Activated naive CD4-positive, alpha-beta T cell treated with anti-CD3 and anti-CD28 coated beads, Interleukin-2, amount 50 U/mL, for 72 hours (primary cell): ENCODE results near the gene PINK1. TPM values are rescaled to one million over a fixed set of nuclear protein-coding genes. Genes with fewer than 3 reads are reported as not detected.

Experiments used
- ATAC-seq, 2 donors: fragments of 150-1000 bp; cut with Tn5 transposase; 2 replicates each; pipeline ENCODE4 v1.10.0; 2021; ENCODE audit warnings: mild to moderate bottlenecking in 2 of 2, moderate library complexity in 2 of 2
- DNase-seq, 2 donors: peaks; one replicate each; pipeline ENCODE4 v3.0.0; 2021 to 2022; ENCODE audit warnings: low spot score in 2 of 2
- H3K27ac Mint-ChIP-seq, 2 donors: one replicate each; pipeline ENCODE4 v1.8.0; 2022; ENCODE audit warnings: mild to moderate bottlenecking in 2 of 2, mixed read lengths in 2 of 2
- H3K36me3 Mint-ChIP-seq, 2 donors: one replicate each; pipeline ENCODE4 v1.8.0; 2022; ENCODE audit warnings: mixed read lengths in 2 of 2
- H3K9me3 Mint-ChIP-seq, 2 donors: one replicate each; pipeline ENCODE4 v1.8.0; 2022; ENCODE audit warnings: mixed read lengths in 2 of 2
- total RNA-seq, 2 donors: library from RNA; stranded (reverse); gene quantifications; one replicate each; pipeline ENCODE4 v1.2.3, GENCODE V29; 2022

Gene PINK1
- total RNA-seq, 2 donors from 2014 or later: 2.5 to 10.6 TPM

DNA sequence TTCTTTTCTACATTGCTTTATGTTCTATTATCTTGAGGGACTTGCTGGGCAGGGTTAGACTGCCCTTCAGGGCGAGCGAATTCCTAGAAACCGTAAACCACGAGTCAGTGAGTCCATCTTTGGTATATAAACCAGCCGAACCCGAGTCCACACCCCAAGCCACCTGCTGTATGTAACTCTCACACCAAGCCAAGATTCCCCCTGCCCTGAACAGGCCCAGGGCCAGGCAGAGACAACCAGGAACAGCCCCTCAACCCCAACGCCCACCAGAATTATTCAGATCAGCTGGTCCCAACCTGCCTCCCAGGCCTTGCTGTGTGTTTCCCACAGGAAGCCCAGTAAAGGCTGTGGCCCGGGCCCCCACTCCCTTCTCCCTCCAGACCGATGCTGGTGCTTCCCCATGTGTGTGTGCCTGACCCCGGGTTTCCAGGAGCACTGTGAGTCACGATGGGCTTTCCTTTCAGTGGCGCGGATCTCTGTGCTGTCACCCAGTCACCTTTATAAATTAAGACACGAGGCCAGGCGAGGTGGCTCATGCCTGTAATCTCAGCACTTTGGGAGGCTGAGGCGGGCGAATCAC lies 67.5 kb downstream of the PINK1 start:
- Mint-ChIP-seq H3K9me3 (no peaks in the 10 kb centered on the region), H3K36me3 (no peaks in the 10 kb centered on the region), H3K27ac (no peak overlapping the region)
- ATAC-seq (no peak), DNase-seq (no peak)

Other genes starting within 250 kb of the PINK1 start
- gene CAMK2N1, start 147.2 kb upstream of the PINK1 start, total RNA-seq: under 1 TPM; 0.25 to 0.51 TPM
- 10 to 100 TPM; 12.8 to 14.6 TPM for gene MUL1, start 125.3 kb upstream of the PINK1 start, total RNA-seq
- gene FAM43B, start 80.9 kb upstream of the PINK1 start, total RNA-seq: not detected
- not detected for gene CDA, start 44.4 kb upstream of the PINK1 start, total RNA-seq
- 100 to 1,000 TPM; 140 to 184 TPM for gene DDOST, start 27.9 kb downstream of the PINK1 start, total RNA-seq
- gene KIF17, start 84.5 kb downstream of the PINK1 start, total RNA-seq: 1 to 10 TPM in 1 of 2 donors, under 1 TPM in 1; 0.18 to 1.0 TPM
- gene SH2D5, start 99.2 kb downstream of the PINK1 start, total RNA-seq: under 1 TPM in 1 of 2 donors, not detected in 1; 0.66 TPM
- gene HP1BP3, start 153.8 kb downstream of the PINK1 start, total RNA-seq: 100 to 1,000 TPM; 253 to 311 TPM